ENCODE data around the gene B2M. TPM values are rescaled to one million over a fixed set of nuclear protein-coding genes. Genes with fewer than 3 reads are reported as not detected.
A peak's percentile ranks its signal among the peaks of the same experiment; 100 is the strongest.

The B2M gene
- total and polyA plus RNA-seq, 2 of the 8 experiments (the other 6 are each of a cell fraction or from before 2014, with no cell fraction given), result 78.9 to 907 TPM

DNA sequence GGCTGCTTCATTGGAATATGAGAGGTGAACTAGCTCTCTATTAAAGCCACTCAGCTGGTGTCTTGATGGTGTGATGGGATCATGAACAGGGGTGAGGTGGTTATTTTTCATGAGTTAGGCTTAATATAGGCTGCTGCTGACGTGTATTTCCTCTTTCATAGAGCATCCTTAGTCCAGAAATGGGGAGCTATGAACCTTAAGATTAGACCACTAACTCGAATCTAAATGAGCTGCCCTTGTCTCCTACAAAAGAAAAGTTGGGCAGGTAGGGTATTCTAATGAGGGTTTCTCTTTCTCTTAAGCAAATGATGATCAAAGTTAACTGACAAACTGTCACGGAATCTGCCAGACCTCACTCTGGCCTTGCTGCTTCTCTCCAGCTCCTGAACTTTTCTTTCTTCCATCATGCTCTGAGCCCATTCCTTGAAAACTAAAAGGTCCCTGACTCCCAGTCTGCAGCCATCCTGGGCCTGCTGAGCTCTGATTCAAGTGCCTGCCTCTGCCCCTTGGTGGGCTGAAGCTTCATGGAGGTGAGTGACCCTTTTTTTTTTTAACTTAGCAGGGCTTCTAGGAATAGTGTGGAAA is 25.0 kb downstream of the B2M start, which contains the start of gene TRIM69:
Gene TRIM69, plus strand, starts transcription at position 348 of the 585 bp plus-strand sequence. Its CDS starts 177 bp downstream, at position 525.
- Histone ChIP-seq H3K4me3 (ENCODE audit: extremely low read depth in 1 of 4, insufficient read depth in 2 of 4, low read depth in 3 of 4, low read length in 4 of 4) (no peak within 1 kb of the TSS), H3K79me2 (ENCODE audit: control insufficient read depth in 1 of 2, insufficient read depth in 2 of 2, low read length in 2 of 2) (no peaks in the 10 kb centered on the region), H3K4ac (replicated peaks; ENCODE audit: insufficient read length, low read depth, low read length) (no peak within 1 kb of the TSS), H3K79me1 (ENCODE audit: low read depth, low read length) (no peaks in the 10 kb centered on the region), H3K23me2 (ENCODE audit: low read depth, low read length) (no peaks in the 10 kb centered on the region), H3K18ac (ENCODE audit: extremely low read depth, low read length) (no peak within 1 kb of the TSS), H3K9ac (replicated peaks in 1 of 4; ENCODE audit: extremely low read depth in 1 of 4, low read depth in 3 of 4, low read length in 3 of 4) (no peak within 1 kb of the TSS), H4K91ac (replicated peaks; ENCODE audit: insufficient read length, low read length) (no peak within 1 kb of the TSS), H3K27ac (ENCODE audit: low read depth, low read length) (no peak within 1 kb of the TSS), H3K4me2 (ENCODE audit: insufficient read depth in 1 of 2, low read depth in 2 of 2, low read length in 2 of 2) (no peak within 1 kb of the TSS), H2AK5ac (ENCODE audit: low read depth, low read length) (no peak within 1 kb of the TSS), H4K5ac (ENCODE audit: insufficient read length, low read depth, low read length) (no peak within 1 kb of the TSS), H2BK5ac (ENCODE audit: low read depth, low read length) (no peak within 1 kb of the TSS), H2AFZ (ENCODE audit: low read length) (peak within 1 kb of the TSS; percentile 70), H3K4me1 (replicated peaks in 1 of 4; ENCODE audit: control insufficient read depth in 3 of 4, insufficient read depth in 4 of 4, low read length in 3 of 4) (no peaks in the 10 kb centered on the region), H4K8ac (ENCODE audit: extremely low read depth, insufficient read depth, low read length) (no peak within 1 kb of the TSS; the same call in 1 of the 2 replicates), H3K27me3 (replicated peaks in 1 of 4; ENCODE audit: control insufficient read depth in 3 of 4, extremely low read depth in 1 of 4, insufficient read depth in 3 of 4, low read length in 3 of 4) (no peaks in the 10 kb centered on the region), H2BK15ac (ENCODE audit: low read length) (no peak within 1 kb of the TSS), H3K56ac (replicated peaks; ENCODE audit: insufficient read length, low read depth, low read length) (no peak within 1 kb of the TSS), H4K20me1 (replicated peaks in 1 of 2; ENCODE audit: control insufficient read depth in 1 of 2, insufficient read depth in 2 of 2, low read length in 2 of 2) (no peaks in the 10 kb centered on the region), H3K9me3 (ENCODE audit: insufficient read depth in 2 of 2, low read depth in 1 of 2, low read length in 1 of 2) (peaks cover 0 to 6% of the 10 kb centered on the region in 2 experiments; a peak in 1 of 4 replicates), H3K36me3 (ENCODE audit: control insufficient read depth in 2 of 4, insufficient read depth in 4 of 4, low read length in 3 of 4) (no peaks in the 10 kb centered on the region), H2BK12ac (ENCODE audit: low read depth, low read length) (no peak within 1 kb of the TSS), H3K23ac (ENCODE audit: insufficient read length) (no peak within 1 kb of the TSS), H2BK120ac (replicated peaks; ENCODE audit: low read depth, low read length) (no peak within 1 kb of the TSS), H2BK20ac (ENCODE audit: low read length) (no peak within 1 kb of the TSS), H3K14ac (ENCODE audit: insufficient read length) (no peak within 1 kb of the TSS)
- no peak for DNase-seq (ENCODE audit: low read depth in 1 of 2, low spot score in 2 of 2)
- 86% methylated on average over 3 of the region's 3 CpGs; no CpG with 5 or more reads in 1 of the 2 experiments for WGBS, 2 experiments (ENCODE audit: extremely low coverage in 1 of 2, insufficient coverage in 1 of 2, insufficient read length in 1 of 2, insufficient replicate concordance in 2 of 2, low coverage in 1 of 2, low lambda C conversion rate in 2 of 2, missing lambda C conversion rate in 1 of 2)
- FAIRE-seq, result no peak
- TF ChIP-seq CBX5 (IDR thresholded peaks at IDR 0.05; ENCODE audit: low read depth, low read length) (no peak), TAF7 (optimal IDR thresholded peaks at IDR 0.05; ENCODE audit: borderline replicate concordance, low read depth, low read length) (no peak), GABPA (IDR thresholded peaks at IDR 0.05; ENCODE audit: borderline replicate concordance, insufficient read depth, low read length) (no peak), RFX5 (IDR thresholded peaks at IDR 0.05; ENCODE audit: borderline replicate concordance, low read depth, low read length) (no peak), EZH2 (IDR thresholded peaks at IDR 0.05; ENCODE audit: low read depth, low read length, severe bottlenecking) (no peak), RXRA (IDR thresholded peaks at IDR 0.05; ENCODE audit: insufficient read depth, low read depth, low read length) (no peak), TCF12 (IDR thresholded peaks at IDR 0.05; ENCODE audit: low read depth, low read length) (no peak)
- CTCF ChIA-PET (ENCODE audit: partially characterized antibody), result interaction anchor here (0.6 to 5.0 kb wide), 18 partner anchors 10 to 158 kb away, joined by 3 to 87 read pairs (median 4); partner anchors contain the start of genes B2M, PATL2 and SPG11
- POLR2A ChIA-PET (ENCODE audit: partially characterized antibody), result interaction anchor here (0.6 to 3.1 kb wide), 4 partner anchors 10 to 73 kb away, joined by 3 to 17 read pairs (median 6); partner anchors contain the start of genes B2M, PATL2 and SPG11

Measured in H1 (cell line).